ENCODE results near the gene ATG7. TPM values are rescaled to one million over a fixed set of nuclear protein-coding genes. Genes with fewer than 3 reads are reported as not detected.

ATG7 gene
- total RNA-seq, 1 experiment from 2014 or later, result 29.3 TPM

GRCh38 chr3:11379238-11379823 is 107.1 kb downstream of the ATG7 start (continued):
- TF ChIP-seq FOSL1 (IDR thresholded peaks at IDR 0.05; ENCODE audit: low read depth), result no peak
- no peak for TF ChIP-seq EZH2phosphoT487 (IDR thresholded peaks at IDR 0.05; ENCODE audit: borderline replicate concordance)
- no peak for TF ChIP-seq CEBPB (IDR thresholded peaks at IDR 0.05; ENCODE audit: low read depth)

- no peak overlapping the region for H3K4me2 ChIP-seq (ENCODE audit: low read length)
- no peak overlapping the region for H2AFZ ChIP-seq (ENCODE audit: low read depth, low read length, poor library complexity, severe bottlenecking)
- no peaks in the 10 kb centered on the region for H3K9me2 ChIP-seq (ENCODE audit: insufficient read depth)
- ChIA-PET RAD21 (ENCODE audit: low non-redundant PET in 1 of 2, low total read pairs in 2 of 2, uncharacterized antibody in 2 of 2, unreplicated experiment in 2 of 2) (interaction anchor here in 1 of 2 experiments (0.6 to 1.0 kb wide), 3 partner anchors 25 to 271 kb away, joined by 3 to 4 read pairs (median 3); no protein-coding TSS in a partner anchor), CTCF (interaction anchor here (0.6 to 2.1 kb wide), 17 partner anchors 10 to 795 kb away, joined by 3 to 11 read pairs (median 4); partner anchors contain the start of gene VGLL4), POLR2A (no interaction called here)
- DNase-seq (ENCODE audit: low read depth, low spot score) (no peak), ATAC-seq (no peak)
- H3K9ac ChIP-seq (ENCODE audit: low read length), result no peak overlapping the region
- intact Hi-C loops (cut with micrococcal nuclease), result loop anchor here (1.0 to 5.0 kb wide), 3 partner anchors 272 to 457 kb away; no protein-coding TSS in a partner anchor
- no peaks in the 10 kb centered on the region for H3K36me3 ChIP-seq (ENCODE audit: control insufficient read depth in 1 of 2, insufficient read depth in 2 of 2, low read length in 2 of 2)
- H3K27ac ChIP-seq (ENCODE audit: low read depth, low read length), result no peak overlapping the region
- H3K4me3 ChIP-seq (replicated peaks in 1 of 2; ENCODE audit: low read depth in 1 of 2, low read length in 2 of 2), result no peak overlapping the region
- no peaks in the 10 kb centered on the region for H3K4me1 ChIP-seq (ENCODE audit: control insufficient read depth in 1 of 2, insufficient read depth in 2 of 2, low read length in 2 of 2)
- TF ChIP-seq YY1 (IDR thresholded peaks at IDR 0.05; ENCODE audit: extremely low read depth, insufficient replicate concordance, low read depth, low read length), result no peak
- TF ChIP-seq ATF3 (IDR thresholded peaks at IDR 0.05), result no peak
- no peak for TF ChIP-seq ZFX (IDR thresholded peaks at IDR 0.05)
- no peak for TF ChIP-seq REST (IDR thresholded peaks at IDR 0.05; ENCODE audit: low read depth)
- TF ChIP-seq SIN3A (IDR thresholded peaks at IDR 0.05; ENCODE audit: low read depth), result no peak
- no peak for TF ChIP-seq POLR2AphosphoS5 (IDR thresholded peaks at IDR 0.05; ENCODE audit: low read depth, low read length)
- no peaks in the 10 kb centered on the region for H3K79me2 ChIP-seq (ENCODE audit: insufficient read depth, low read length)
- no peaks in the 10 kb centered on the region for H3K9me3 ChIP-seq (ENCODE audit: control insufficient read depth in 1 of 2, insufficient read depth in 1 of 2, low read depth in 1 of 2, low read length in 2 of 2)
- H4K20me1 ChIP-seq (ENCODE audit: insufficient read depth), result no peaks in the 10 kb centered on the region
- no peaks in the 10 kb centered on the region for H3K27me3 ChIP-seq (ENCODE audit: insufficient read depth, low read length)
- BruUV-seq (replicated peaks), result no TSS peak
Observed at GRCh38 chr3:11379824-11380701, 107.9 kb downstream of the ATG7 start.

Measured in HCT116 (cell line).